Measurements from ENCODE around the gene IRF4. TPM values are rescaled to one million over a fixed set of nuclear protein-coding genes. Genes with fewer than 3 reads are reported as not detected.

Gene IRF4
- total and polyA plus RNA-seq, 2 donors (not counting 3 experiments of a cell fraction or from before 2014, with no cell fraction given): not detected

- dilution Hi-C loops (cut with MboI; ENCODE audit: extremely low pct_ligation_motif_present, low sequenced_read_pairs): no loop called here
- BruUV-seq (replicated peaks): no TSS peak
- POLR2A ChIA-PET: no interaction called here
These were observed 9.7 kb upstream of the IRF4 start for GRCh38 chr6:381742-382461.

More at GRCh38 chr6:381742-382461, 9.7 kb upstream of the IRF4 start:
- Histone ChIP-seq H2AFZ (ENCODE audit: low read depth, low read length) (no peak overlapping the region), H3K36me3 (ENCODE audit: control insufficient read depth in 2 of 2, extremely low read depth in 1 of 2, insufficient read depth in 2 of 2, low read length in 2 of 2) (no peaks in the 10 kb centered on the region), H3K9ac (replicated peaks; ENCODE audit: extremely low read depth, insufficient read depth, low read length) (no peak overlapping the region), H3K27me3 (ENCODE audit: control insufficient read depth in 2 of 2, insufficient read depth in 2 of 2, low read length in 2 of 2) (no peaks in the 10 kb centered on the region), H3K4me3 (replicated peaks in 1 of 3; ENCODE audit: insufficient read depth in 1 of 3, low read depth in 1 of 3, low read length in 3 of 3) (no peak overlapping the region), H3K9me3 (replicated peaks; ENCODE audit: control insufficient read depth, insufficient read depth, low read length) (peaks cover 2% of the 10 kb centered on the region), H4K20me1 (replicated peaks; ENCODE audit: control insufficient read depth, extremely low read depth, insufficient read depth, low read length) (no peaks in the 10 kb centered on the region), H3K9me1 (replicated peaks; ENCODE audit: control insufficient read depth, extremely low read depth, insufficient read depth, low read length) (no peaks in the 10 kb centered on the region), H3K4me1 (ENCODE audit: control insufficient read depth, extremely low read depth, insufficient read depth, low read length) (no peaks in the 10 kb centered on the region), H3K27ac (ENCODE audit: insufficient read depth, low read depth, low read length) (no peak overlapping the region), H3K79me2 (ENCODE audit: control insufficient read depth, insufficient read depth, low read length) (no peaks in the 10 kb centered on the region), H3K4me2 (ENCODE audit: insufficient read depth, low read length) (no peak overlapping the region)
- FAIRE-seq: peak; percentile 52
- TF ChIP-seq POLR2AphosphoS5 (IDR thresholded peaks at IDR 0.05; ENCODE audit: insufficient read depth, low read depth, low read length): no peak
- TF ChIP-seq CTCF (IDR thresholded peaks at IDR 0.05; ENCODE audit: extremely low read depth in 1 of 2, insufficient read depth in 1 of 2, low read depth in 1 of 2, low read length in 2 of 2): no peak
- TF ChIP-seq MAX (IDR thresholded peaks at IDR 0.05; ENCODE audit: insufficient read depth, insufficient read length): no peak
- TF ChIP-seq FOS (IDR thresholded peaks at IDR 0.05; ENCODE audit: borderline replicate concordance, insufficient read depth, low read length): no peak
- TF ChIP-seq GATA2 (IDR thresholded peaks at IDR 0.05; ENCODE audit: insufficient read depth, insufficient read length, low read depth, low read length): no peak
- no peak for TF ChIP-seq POLR2A (IDR thresholded peaks at IDR 0.05; ENCODE audit: low read depth, low read length)
- TF ChIP-seq MYC (IDR thresholded peaks at IDR 0.05; ENCODE audit: low read depth, low read length): no peak
- TF ChIP-seq JUN (IDR thresholded peaks at IDR 0.05; ENCODE audit: borderline replicate concordance, insufficient read depth, insufficient read length, low read depth): no peak
- no peak for TF ChIP-seq EZH2 (IDR thresholded peaks at IDR 0.05; ENCODE audit: borderline replicate concordance, low read depth, low read length, severe bottlenecking)
- no peak for DNase-seq (ENCODE audit: low read depth, low spot score)
- intact Hi-C loops (cut with micrococcal nuclease): no loop called here
- CTCF ChIA-PET: no interaction called here
